IPS-NIHi11 (cell line): ENCODE measurements around the gene BMP2K.
"Not testable (repeated sequence)": the region's sequence is repeated elsewhere in the genome, so short reads cannot be mapped to it uniquely, and the experiment has no call there.

Experiments used
- DNase-seq: peaks from one replicate; pipeline ENCODE4 v3.0.0; 2012; ENCODE audit warnings: mixed read lengths, low spot score

BMP2K gene

GRCh38 chr4:78864405-78865024 is 88.4 kb downstream of the BMP2K start:
- peak; percentile 51 for DNase-seq

GRCh38 chr4:78865451-78865850 is 89.3 kb downstream of the BMP2K start:
- no peak for DNase-seq

- DNase-seq: not testable (repeated sequence)
Measured at GRCh38 chr4:78868712-78869111, 92.6 kb downstream of the BMP2K start.

- no peak for DNase-seq
Measured at GRCh38 chr4:78870056-78870455, 93.9 kb downstream of the BMP2K start.

GRCh38 chr4:78876568-78877320 is 100.6 kb downstream of the BMP2K start:
- DNase-seq: no peak

- no peak for DNase-seq
Measured at GRCh38 chr4:78878031-78878430, 101.9 kb downstream of the BMP2K start.

GRCh38 chr4:78880874-78881492 is 104.8 kb downstream of the BMP2K start:
- DNase-seq: no peak

GRCh38 chr4:78885598-78885997 is 109.4 kb downstream of the BMP2K start:
- no peak for DNase-seq

- no peak for DNase-seq
Measured at GRCh38 chr4:78889955-78890354, 113.8 kb downstream of the BMP2K start.

GRCh38 chr4:78899302-78899701 is 123.2 kb downstream of the BMP2K start:
- DNase-seq: no peak

GRCh38 chr4:78901882-78902281 is 125.7 kb downstream of the BMP2K start:
- DNase-seq: no peak

- DNase-seq: no peak
Measured at GRCh38 chr4:78902298-78902697, 126.1 kb downstream of the BMP2K start.

- DNase-seq: no peak
Measured at GRCh38 chr4:78904143-78904542, 128.0 kb downstream of the BMP2K start.

- no peak for DNase-seq
Measured at GRCh38 chr4:78907638-78908037, 131.5 kb downstream of the BMP2K start.

GRCh38 chr4:78908974-78909373 is 132.8 kb downstream of the BMP2K start:
- DNase-seq: not testable (repeated sequence)

- DNase-seq: no peak
Measured at GRCh38 chr4:78910612-78911011, 134.5 kb downstream of the BMP2K start.

GRCh38 chr4:78922207-78922606 is 146.1 kb downstream of the BMP2K start:
- no peak for DNase-seq

GRCh38 chr4:78923464-78924312 is 147.5 kb downstream of the BMP2K start:
- DNase-seq: no peak

GRCh38 chr4:78926826-78927225 is 150.7 kb downstream of the BMP2K start:
- no peak for DNase-seq

GRCh38 chr4:78928835-78929234 is 152.7 kb downstream of the BMP2K start:
- DNase-seq: no peak

- DNase-seq: no peak
Measured at GRCh38 chr4:78930016-78930629, 154.0 kb downstream of the BMP2K start.

- DNase-seq: no peak
Measured at GRCh38 chr4:78936989-78937388, 160.8 kb downstream of the BMP2K start.
